Trophoblast cell (in vitro differentiated cells and primary cell): Measurements from ENCODE around the gene HYI.
"Not testable (repeated sequence)": the region's sequence is repeated elsewhere in the genome, so short reads cannot be mapped to it uniquely, and the experiment has no call there.

ENCODE experiments used
- DNase-seq, 2 donors: peaks; one replicate each; pipeline ENCODE4 v3.0.0-alpha.2; 2016
- H2AFZ ChIP-seq: 2 replicates; pipeline ENCODE4 v1.6.1; 2013; ENCODE audit warnings: low read length, moderate library complexity, mild to moderate bottlenecking; ENCODE audit not compliant: insufficient read depth, poor library complexity
- H2AK5ac ChIP-seq: 2 replicates; pipeline ENCODE4 v1.6.1; 2013; ENCODE audit warnings: mild to moderate bottlenecking, low read length
- H2BK120ac ChIP-seq: 2 replicates; pipeline ENCODE4 v1.6.1; 2013; ENCODE audit warnings: low read length, mild to moderate bottlenecking, moderate library complexity; ENCODE audit not compliant: insufficient read depth, poor library complexity
- H2BK12ac ChIP-seq: 2 replicates; pipeline ENCODE4 v1.6.1; 2013; ENCODE audit warnings: mild to moderate bottlenecking, low read length, moderate library complexity
- H2BK5ac ChIP-seq: 2 replicates; pipeline ENCODE4 v1.6.1; 2013; ENCODE audit warnings: low read length, low read depth, moderate library complexity, mild to moderate bottlenecking; ENCODE audit not compliant: poor library complexity
- H3K14ac ChIP-seq: 2 replicates; pipeline ENCODE4 v1.6.1; 2013; ENCODE audit warnings: mild to moderate bottlenecking, low read length
- H3K18ac ChIP-seq: 2 replicates; pipeline ENCODE4 v1.6.1; 2013; ENCODE audit warnings: mild to moderate bottlenecking, low read length
- H3K23ac ChIP-seq: 2 replicates; pipeline ENCODE4 v1.6.1; 2013; ENCODE audit warnings: low read length
- H3K27ac ChIP-seq: 2 replicates; pipeline ENCODE4 v1.5.1; 2013; ENCODE audit warnings: low read depth, mild to moderate bottlenecking, inconsistent platforms, low read length, moderate library complexity
- H3K27me3 ChIP-seq: 2 replicates; pipeline ENCODE4 v1.6.1; 2013; ENCODE audit warnings: inconsistent platforms, mild to moderate bottlenecking, low read length, moderate library complexity; ENCODE audit not compliant: insufficient read depth
- H3K36me3 ChIP-seq, 2 experiments: 1 replicate in 1 of 2; 2 replicates in 1 of 2; pipeline ENCODE4 v1.6.1; 2013; ENCODE audit warnings: low read length in 2 of 2, mild to moderate bottlenecking in 2 of 2, moderate library complexity in 1 of 2; ENCODE audit not compliant: insufficient read depth in 2 of 2, control insufficient read depth in 1 of 2
- H3K4ac ChIP-seq: 2 replicates; pipeline ENCODE4 v1.6.1; 2013; ENCODE audit warnings: low read depth, mild to moderate bottlenecking, low read length, moderate library complexity
- H3K4me1 ChIP-seq, 2 experiments: 1 replicate in 1 of 2; 2 replicates in 1 of 2; pipeline ENCODE4 v1.6.1; 2013; ENCODE audit warnings: low read length in 2 of 2, mild to moderate bottlenecking in 2 of 2, moderate library complexity in 1 of 2; ENCODE audit not compliant: insufficient read depth in 2 of 2, control insufficient read depth in 1 of 2
- H3K4me2 ChIP-seq: 2 replicates; pipeline ENCODE4 v1.6.1; 2013; ENCODE audit warnings: inconsistent platforms, mild to moderate bottlenecking, low read length, moderate library complexity
- H3K4me3 ChIP-seq: 2 replicates; pipeline ENCODE4 v1.5.1; 2013; ENCODE audit warnings: mild to moderate bottlenecking, low read depth, low read length, inconsistent platforms
- H3K79me1 ChIP-seq: one replicate; pipeline ENCODE4 v1.6.1; 2013; ENCODE audit warnings: low read length
- H3K79me2 ChIP-seq: 2 replicates; pipeline ENCODE4 v1.6.1; 2013; ENCODE audit warnings: low read length, mild to moderate bottlenecking; ENCODE audit not compliant: control insufficient read depth, insufficient read depth, poor library complexity
- H3K9ac ChIP-seq: 2 replicates; pipeline ENCODE4 v1.6.1; 2013; ENCODE audit warnings: mild to moderate bottlenecking, low read length
- H3K9me3 ChIP-seq: 2 replicates; pipeline ENCODE4 v1.6.1; 2013; ENCODE audit warnings: low read depth, mild to moderate bottlenecking, control low read depth, inconsistent platforms, low read length; ENCODE audit not compliant: insufficient read depth
- H4K12ac ChIP-seq: 2 replicates; pipeline ENCODE4 v1.6.1; 2013; ENCODE audit warnings: low read depth, mild to moderate bottlenecking, low read length, moderate library complexity
- H4K8ac ChIP-seq: 2 replicates; pipeline ENCODE4 v1.6.1; 2013; ENCODE audit warnings: low read depth, mild to moderate bottlenecking, low read length, moderate library complexity
- H4K91ac ChIP-seq: one replicate; pipeline ENCODE4 v1.6.1; 2013; ENCODE audit warnings: low read depth, mild to moderate bottlenecking, low read length, moderate library complexity
- WGBS: extraction: QIAGEN DNeasy Blood & Tissue Kit; methylation state at CpG from one replicate; pipeline ENCODE4 v1.1.7; 2013; ENCODE audit warnings: missing lambda C conversion rate; ENCODE audit not compliant: insufficient read length, insufficient coverage; ENCODE audit errors: extremely low coverage; 5-methylcytosine and 5-hydroxymethylcytosine counted together

The HYI gene

DNA sequence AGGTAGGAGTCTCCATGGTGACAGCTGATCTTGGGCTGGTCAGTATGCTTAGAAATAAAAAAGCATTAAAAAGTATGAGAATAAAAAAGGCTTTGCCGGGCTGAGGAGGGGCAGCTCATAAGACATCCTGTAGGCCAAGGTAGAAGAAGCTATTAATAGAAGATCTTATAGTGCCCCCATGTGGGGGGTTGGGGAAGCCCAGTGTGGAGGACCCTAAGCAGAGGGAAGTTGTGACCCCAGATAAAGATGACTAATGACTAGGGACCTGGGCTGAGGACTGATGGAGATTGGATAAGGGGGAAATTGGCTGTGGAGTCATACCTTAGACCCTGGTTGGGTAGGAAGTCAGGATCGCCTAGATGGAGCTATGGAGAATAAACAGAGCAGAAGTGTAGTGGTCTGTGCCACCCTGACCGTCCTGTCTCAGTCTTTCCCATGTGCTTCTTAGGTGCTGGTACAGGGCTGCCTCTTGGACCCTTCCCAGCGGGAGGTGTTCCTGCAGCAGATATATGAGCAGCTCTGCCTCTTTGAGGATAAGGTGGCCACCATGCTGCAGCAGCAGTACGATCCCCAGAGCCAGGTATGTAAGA is 39.0 kb downstream of the HYI start:
- Histone ChIP-seq H3K4ac (no peak overlapping the region), H3K79me1 (no peaks in the 10 kb centered on the region), H2AFZ (no peak overlapping the region), H3K4me2 (no peak overlapping the region), H4K8ac (no peak overlapping the region), H3K36me3 (peaks cover 26 to 38% of the 10 kb centered on the region in 2 experiments), H3K79me2 (no peaks in the 10 kb centered on the region), H3K4me3 (no peak overlapping the region), H3K23ac (no peak overlapping the region), H3K18ac (peak overlapping the region; percentile 46), H2BK5ac (no peak overlapping the region), H3K9me3 (no peaks in the 10 kb centered on the region), H4K12ac (no peak overlapping the region), H2BK120ac (no peak overlapping the region), H3K9ac (no peak overlapping the region), H2BK12ac (no peak overlapping the region), H2AK5ac (no peak overlapping the region), H3K27me3 (no peaks in the 10 kb centered on the region), H3K27ac (no peak overlapping the region), H4K91ac (no peak overlapping the region), H3K14ac (no peak overlapping the region), H3K4me1 (no peaks in the 10 kb centered on the region)
- no CpG with 5 or more reads among the region's 5 CpGs for WGBS
- peak; percentile 43 to 77 for DNase-seq

- H3K4me2 ChIP-seq, H2AK5ac ChIP-seq, H3K27me3 ChIP-seq, H3K4me1 ChIP-seq, H2AFZ ChIP-seq, H3K9ac ChIP-seq, H3K9me3 ChIP-seq, H2BK5ac ChIP-seq, H4K12ac ChIP-seq, H3K23ac ChIP-seq, H2BK120ac ChIP-seq, H2BK12ac ChIP-seq, H3K4me3 ChIP-seq, H3K79me2 ChIP-seq, H4K8ac ChIP-seq, H3K18ac ChIP-seq, H3K79me1 ChIP-seq, H3K27ac ChIP-seq, DNase-seq, H3K4ac ChIP-seq, H3K14ac ChIP-seq, H4K91ac ChIP-seq: not testable (repeated sequence)
- no CpG with 5 or more reads among the region's 1 CpG for whole genome bisulfite sequencing
- peaks cover 19 to 30% of the 10 kb centered on the region in 2 experiments for H3K36me3 ChIP-seq
Observed at GRCh38 chr1:43413426-43413825, 40.3 kb downstream of the HYI start.

DNA sequence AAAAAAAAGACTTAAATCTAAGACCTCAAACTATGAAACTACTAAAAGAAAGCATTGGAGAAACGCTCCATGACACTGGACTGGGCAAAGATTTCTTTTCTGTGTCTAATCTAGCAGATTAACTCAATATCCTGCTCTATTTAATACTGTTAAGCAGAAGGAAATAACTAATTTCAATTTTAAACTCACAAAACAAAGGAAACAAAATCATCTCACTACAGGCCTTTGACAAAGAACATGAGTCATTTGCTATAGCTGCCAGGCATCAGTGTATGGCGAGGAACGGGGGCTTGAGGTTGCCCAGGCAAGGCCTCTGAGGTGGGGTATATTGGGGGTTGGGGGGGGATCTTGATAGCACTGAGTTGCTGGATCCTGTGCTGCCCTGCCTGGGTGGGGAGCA is 43.2 kb downstream of the HYI start:
- Histone ChIP-seq H2BK12ac (no peak overlapping the region), H3K4me1 (no peaks in the 10 kb centered on the region), H3K9me3 (no peaks in the 10 kb centered on the region), H3K4me2 (no peak overlapping the region), H3K79me2 (no peaks in the 10 kb centered on the region), H3K4ac (no peak overlapping the region), H4K8ac (no peak overlapping the region), H2BK5ac (no peak overlapping the region), H2BK120ac (no peak overlapping the region), H3K79me1 (no peaks in the 10 kb centered on the region), H2AFZ (no peak overlapping the region), H3K27me3 (no peaks in the 10 kb centered on the region), H2AK5ac (no peak overlapping the region), H3K23ac (no peak overlapping the region), H3K14ac (no peak overlapping the region), H3K27ac (no peak overlapping the region), H3K18ac (no peak overlapping the region), H3K36me3 (peaks cover 19 to 23% of the 10 kb centered on the region in 2 experiments), H3K9ac (no peak overlapping the region), H4K12ac (no peak overlapping the region), H3K4me3 (no peak overlapping the region), H4K91ac (no peak overlapping the region)
- WGBS, result no CpG with 5 or more reads among the region's 3 CpGs
- DNase-seq, result no peak

- no peak overlapping the region for H4K8ac ChIP-seq
- WGBS, result 100% methylated on average over 1 of the region's 2 CpGs
Observed at GRCh38 chr1:43405876-43406234, 47.9 kb downstream of the HYI start.

More at GRCh38 chr1:43405876-43406234, 47.9 kb downstream of the HYI start:
- no peak overlapping the region for H2BK12ac ChIP-seq
- H3K4me3 ChIP-seq, result no peak overlapping the region
- no peak overlapping the region for H2BK5ac ChIP-seq
- no peaks in the 10 kb centered on the region for H3K9me3 ChIP-seq
- H4K91ac ChIP-seq, result no peak overlapping the region
- H3K36me3 ChIP-seq, result peaks cover 25 to 35% of the 10 kb centered on the region in 2 experiments
- H3K18ac ChIP-seq, result no peak overlapping the region
- H3K27me3 ChIP-seq, result no peaks in the 10 kb centered on the region
- no peak overlapping the region for H2AFZ ChIP-seq
- no peak overlapping the region for H3K4ac ChIP-seq
- H2AK5ac ChIP-seq, result no peak overlapping the region
- no peak for DNase-seq
- H3K9ac ChIP-seq, result no peak overlapping the region
- H3K14ac ChIP-seq, result no peak overlapping the region
- H3K4me1 ChIP-seq, result no peaks in the 10 kb centered on the region
- H3K4me2 ChIP-seq, result no peak overlapping the region
- no peak overlapping the region for H3K23ac ChIP-seq
- no peak overlapping the region for H3K27ac ChIP-seq
- no peaks in the 10 kb centered on the region for H3K79me1 ChIP-seq
- H2BK120ac ChIP-seq, result no peak overlapping the region
- H4K12ac ChIP-seq, result no peak overlapping the region
- H3K79me2 ChIP-seq, result no peaks in the 10 kb centered on the region
